K562 (cell line): ENCODE measurements around the gene GRXCR2. TPM values are rescaled to one million over a fixed set of nuclear protein-coding genes. Genes with fewer than 3 reads are reported as not detected.
A peak's percentile ranks its signal among the peaks of the same experiment; 100 is the strongest.

Experiments
- BCOR ChIP-seq: fragments of 450-650 bp; IDR thresholded peaks from 2 replicates; pipeline ENCODE4 v1.6.1; 2016
- BHLHE40 ChIP-seq: IDR thresholded peaks from 2 replicates; pipeline ENCODE4 v1.6.1; 2011; ENCODE audit warnings: low read length, improper control_type of control experiment
- BRF2 ChIP-seq: IDR thresholded peaks from 3 replicates; pipeline ENCODE4 v1.6.1; 2011; ENCODE audit warnings: borderline replicate concordance, mild to moderate bottlenecking; ENCODE audit not compliant: insufficient read length, insufficient read depth
- E2F6 ChIP-seq, 2 experiments: IDR thresholded peaks; 2 replicates each; pipeline ENCODE4 v1.6.1; 2011; ENCODE audit warnings: borderline replicate concordance in 1 of 2, control low read depth in 1 of 2, low read depth in 1 of 2, low read length in 1 of 2, mild to moderate bottlenecking in 1 of 2, mixed read lengths in 1 of 2, moderate library complexity in 1 of 2; ENCODE audit not compliant: insufficient read depth in 1 of 2, insufficient read length in 1 of 2, poor library complexity in 1 of 2, severe bottlenecking in 1 of 2; ENCODE audit errors: extremely low read depth in 1 of 2
- E2F8 ChIP-seq: fragments of 450-650 bp; IDR thresholded peaks from 2 replicates; pipeline ENCODE4 v1.7.1; 2018; ENCODE audit warnings: mild to moderate bottlenecking, low read depth; ENCODE audit not compliant: partially characterized antibody
- EP300 ChIP-seq: IDR thresholded peaks from 2 replicates; pipeline ENCODE4 v1.6.1; 2012; ENCODE audit warnings: low read length, improper control_type of control experiment
- GTF3C2 ChIP-seq: IDR thresholded peaks from 3 replicates; pipeline ENCODE4 v1.6.1; 2011; ENCODE audit warnings: borderline replicate concordance, mild to moderate bottlenecking, moderate library complexity; ENCODE audit not compliant: insufficient read length; ENCODE audit errors: extremely low read depth
- HOXB6 ChIP-seq: fragments of 250-450 bp; sonication (Bioruptor Pico); IDR thresholded peaks from 2 replicates; pipeline ENCODE4 v1.5.1; 2022; ENCODE audit warnings: mild to moderate bottlenecking, borderline replicate concordance
- KDM5B ChIP-seq: fragments of 200-600 bp; sonication (generic); IDR thresholded peaks from 2 replicates; pipeline ENCODE4 v1.6.1; 2012; ENCODE audit warnings: low read depth, mild to moderate bottlenecking, moderate library complexity, low read length, control low read depth, inconsistent platforms; ENCODE audit not compliant: insufficient replicate concordance
- MITF ChIP-seq: IDR thresholded peaks from 2 replicates; pipeline ENCODE4 v1.6.1; 2014; ENCODE audit warnings: antibody characterized with exemption
- NONO ChIP-seq, 2 experiments: fragments of 200-400 bp in 1 of 2; fragments of 450-650 bp in 1 of 2; formaldehyde crosslinking in 1 of 2; IDR thresholded peaks; 2 replicates each; pipeline ENCODE4 v1.6.1; 2017; ENCODE audit warnings: low read depth in 2 of 2, mild to moderate bottlenecking in 2 of 2, moderate library complexity in 2 of 2, low read length in 1 of 2
- RBM17 ChIP-seq: fragments of 200-400 bp; formaldehyde crosslinking; IDR thresholded peaks from 2 replicates; pipeline ENCODE4 v1.6.1; 2017; ENCODE audit warnings: low read depth, mild to moderate bottlenecking, low read length, borderline replicate concordance
- SAFB ChIP-seq: fragments of 200-400 bp; formaldehyde crosslinking; IDR thresholded peaks from 2 replicates; pipeline ENCODE4 v1.6.1; 2017; ENCODE audit warnings: low read depth, low read length, borderline replicate concordance
- SOX6 ChIP-seq: fragments of 450-650 bp; IDR thresholded peaks from 2 replicates; pipeline ENCODE4 v1.6.1; 2014; ENCODE audit warnings: mild to moderate bottlenecking
- SUPT5H ChIP-seq: fragments of 450-650 bp; IDR thresholded peaks from 2 replicates; pipeline ENCODE4 v1.6.1; 2016
- polyA plus RNA-seq, 8 experiments: library from polyadenylated mRNA; depleted of rRNA in 4 of 8; stranded (reverse) in 5 of 8; unstranded in 3 of 8; fragments of >200 nt; fragmentation: Nextera tagmentation in 2 of 8; fragmentation: Illumina TruSeq in 1 of 8; extraction: Ambion mirVana in 2 of 8; extraction: Trizol in 1 of 8; gene quantifications; 2 replicates each; pipeline versions ENCODE4 v1.2.1 to v1.2.3, GENCODE V29; 2011 to 2014; ENCODE audit warnings: inconsistent platforms in 1 of 8, missing spikeins in 1 of 8
- total RNA-seq, 7 experiments: library from RNA; depleted of rRNA in 6 of 7; stranded (reverse); fragments of >200 nt in 6 of 7; fragmentation: Illumina TruSeq in 2 of 7; extraction: Trizol in 2 of 7; gene quantifications; 2 replicates each; pipeline versions ENCODE4 v1.2.1 to v1.2.3, GENCODE V29; 2011 to 2021; ENCODE audit warnings: low replicate concordance in 1 of 7

GRXCR2 gene
- total and polyA plus RNA-seq, 9 of the 15 experiments (the other 6 are each of a cell fraction or from before 2014, with no cell fraction given): not detected

GRCh38 chr5:145834917-145835847 is 37.6 kb downstream of the GRXCR2 start, which contains the start of gene PRELID2 (continued):
- TF ChIP-seq E2F6 (IDR thresholded peaks at IDR 0.05; ENCODE audit: borderline replicate concordance in 1 of 2, extremely low read depth in 1 of 2, insufficient read depth in 1 of 2, insufficient read length in 1 of 2, low read depth in 1 of 2, low read length in 1 of 2, poor library complexity in 1 of 2, severe bottlenecking in 1 of 2) (peak; percentile 61 to 95), NONO (IDR thresholded peaks at IDR 0.05; ENCODE audit: low read depth in 2 of 2, low read length in 1 of 2) (peak; percentile 51 to 65; a peak in 3 of 4 replicates), KDM5B (peak; percentile 90), BRF2 (no peak), MITF (no peak), HOXB6 (CRISPR knock-in tag) (no peak), E2F8 (peak; percentile 58), GTF3C2 (no peak), SUPT5H (peak; percentile 85), SAFB (peak; percentile 71; the same call in 1 of the 2 replicates), BCOR (0 out of 2 replicates have a peak, but pooled peaks have one; percentile 5), RBM17 (no peak), SOX6 (peak; percentile 69; the same call in 1 of the 2 replicates), BHLHE40 (peak; percentile 28), EP300 (peak; percentile 44; the same call in 1 of the 2 replicates)
